ENCODE data around the gene UFD1. TPM values are rescaled to one million over a fixed set of nuclear protein-coding genes. Genes with fewer than 3 reads are reported as not detected.

UFD1 gene
- total and polyA plus RNA-seq, 2 donors (not counting 1 experiment from before 2014, with no cell fraction given) = 43.5 to 70.1 TPM

GRCh38 chr22:19400881-19401280 is 78.1 kb downstream of the UFD1 start:
- Mint-ChIP-seq H3K4me3 (no peak overlapping the region), H3K27me3 (no peaks in the 10 kb centered on the region), H3K27ac (no peak overlapping the region), H3K4me1 (peaks cover 11% of the 10 kb centered on the region), H3K9me3 (ENCODE audit: insufficient read depth) (no peaks in the 10 kb centered on the region)
- H3K9ac ChIP-seq (ENCODE audit: low read length) = no peak overlapping the region
- ATAC-seq (ENCODE audit: low read depth) (no peak), DNase-seq (no peak)
- no peak overlapping the region for H3K27ac ChIP-seq (ENCODE audit: low read length in 2 of 2)
- 98% methylated on average over 6 of the region's 6 CpGs for WGBS (ENCODE audit: insufficient coverage)
- H3K4me3 ChIP-seq (ENCODE audit: control extremely low read depth in 1 of 5, extremely low read depth in 1 of 5, insufficient read depth in 1 of 5, low read depth in 2 of 5, low read length in 4 of 5) = no peak overlapping the region
- H3K4me1 ChIP-seq (ENCODE audit: control insufficient read depth in 2 of 2, insufficient read depth in 2 of 2, low read length in 2 of 2) = peaks cover 6 to 8% of the 10 kb centered on the region in 2 donors
- no peaks in the 10 kb centered on the region for H3K9me3 ChIP-seq (ENCODE audit: control extremely low read depth in 1 of 3, control insufficient read depth in 2 of 3, insufficient read depth in 1 of 3, low read length in 2 of 3)
- no peaks in the 10 kb centered on the region for H3K79me2 ChIP-seq (ENCODE audit: control insufficient read depth, insufficient read depth, low read length)
- H4K20me1 ChIP-seq (ENCODE audit: control insufficient read depth, insufficient read depth, low read length, poor library complexity, severe bottlenecking) = no peaks in the 10 kb centered on the region
- peaks cover 0 to 63% of the 10 kb centered on the region in 2 experiments for H3K36me3 ChIP-seq (replicated peaks in 1 of 2; ENCODE audit: control extremely low read depth in 1 of 2, control insufficient read depth in 1 of 2, extremely low read depth in 1 of 2, insufficient read depth in 2 of 2, low read length in 1 of 2)
- no peak overlapping the region for H3K4me2 ChIP-seq (replicated peaks; ENCODE audit: low read depth, low read length, poor library complexity, severe bottlenecking)
- ChIA-PET POLR2A (no interaction called here), CTCF (no interaction called here)
- TF ChIP-seq CTCF (IDR thresholded peaks at IDR 0.05) (no peak), EZH2 (IDR thresholded peaks at IDR 0.05; ENCODE audit: borderline replicate concordance, insufficient read depth, low read depth, low read length, poor library complexity, severe bottlenecking) (no peak)
- H2AFZ ChIP-seq (ENCODE audit: insufficient read depth, low read depth, low read length, poor library complexity, severe bottlenecking) = no peak overlapping the region
- intact Hi-C loops (cut with micrococcal nuclease) = no loop called here
- no peaks in the 10 kb centered on the region for H3K27me3 ChIP-seq (replicated peaks in 1 of 4; ENCODE audit: control extremely low read depth in 1 of 4, control insufficient read depth in 3 of 4, insufficient read depth in 4 of 4, low read length in 3 of 4)

Other genes with a start within 250 kb of the UFD1 start
- gene CLTCL1, start 187.5 kb downstream of the UFD1 start, total RNA-seq = 5.2 and 5.5 TPM in 2 replicates
- gene CLTCL1, start 187.5 kb downstream of the UFD1 start, polyA plus RNA-seq = 1.0 and 1.7 TPM in 2 replicates
- 34.5 and 40.8 TPM in 2 replicates for gene HIRA, start 47.5 kb downstream of the UFD1 start, total RNA-seq
- gene HIRA, start 47.5 kb downstream of the UFD1 start, polyA plus RNA-seq = 28.3 and 35.8 TPM in 2 replicates
- gene MRPL40, start 46.6 kb downstream of the UFD1 start, total RNA-seq = 18.0 and 21.9 TPM in 2 replicates
- 9.6 and 12.5 TPM in 2 replicates for gene MRPL40, start 46.6 kb downstream of the UFD1 start, polyA plus RNA-seq
- gene C22orf39, start 31.5 kb downstream of the UFD1 start, total RNA-seq = 47.2 and 55.1 TPM in 2 replicates
- gene C22orf39, start 31.5 kb downstream of the UFD1 start, polyA plus RNA-seq = 33.9 and 37.7 TPM in 2 replicates
- gene CDC45, start 727 bp upstream of the UFD1 start, total RNA-seq = 0.49 and 0.56 TPM in 2 replicates
- 0.61 and 1.4 TPM in 2 replicates for gene CDC45, start 727 bp upstream of the UFD1 start, polyA plus RNA-seq
- gene CLDN5, start 45.2 kb upstream of the UFD1 start, total RNA-seq = not detected in 2 replicates
- gene CLDN5, start 45.2 kb upstream of the UFD1 start, polyA plus RNA-seq = 0.12 TPM in 1 of 2 replicates, not detected in the other
- gene SEPTIN5, start 235.3 kb upstream of the UFD1 start, total RNA-seq = not detected in 2 replicates
- 0.06 and 0.17 TPM in 2 replicates for gene SEPTIN5, start 235.3 kb upstream of the UFD1 start, polyA plus RNA-seq
- gene GP1BB, start 244.3 kb upstream of the UFD1 start, total RNA-seq = 0.27 TPM in 1 of 2 replicates, not detected in the other
- 0.31 and 4.3 TPM in 2 replicates for gene GP1BB, start 244.3 kb upstream of the UFD1 start, polyA plus RNA-seq